HCEC 1CT (cell line): ENCODE data around the gene CFI.
A peak's percentile ranks its signal among the peaks of the same experiment; 100 is the strongest.

Experiments used
- DNase-seq: peaks from one replicate; pipeline ENCODE4 v3.0.0-alpha.2; 2017

Gene CFI

GRCh38 chr4:109729718-109730618 lies 71.8 kb downstream of the CFI start, which contains the start of gene PLA2G12A:
Gene PLA2G12A (minus strand): TSS chr4:109730070. CDS start chr4:109729809, 261 bp downstream.
- peak; percentile 37 for DNase-seq

- no peak for DNase-seq
Measured at GRCh38 chr4:109729117-109729717, 72.6 kb downstream of the CFI start.

- DNase-seq: no peak
Measured at GRCh38 chr4:109728385-109728784, 73.4 kb downstream of the CFI start.

GRCh38 chr4:109723110-109723509 lies 78.7 kb downstream of the CFI start:
- no peak for DNase-seq

- DNase-seq: no peak
Measured at GRCh38 chr4:109722357-109722756, 79.4 kb downstream of the CFI start.

GRCh38 chr4:109721033-109721432 lies 80.8 kb downstream of the CFI start:
- DNase-seq: peak; percentile 27

GRCh38 chr4:109719604-109720003 lies 82.2 kb downstream of the CFI start:
- no peak for DNase-seq

GRCh38 chr4:109718759-109719158 lies 83.0 kb downstream of the CFI start:
- no peak for DNase-seq

- DNase-seq: no peak
Measured at GRCh38 chr4:109713500-109713899, 88.3 kb downstream of the CFI start.

- DNase-seq: no peak
Measured at GRCh38 chr4:109708990-109709389, 92.8 kb downstream of the CFI start.

GRCh38 chr4:109708435-109708834 lies 93.4 kb downstream of the CFI start:
- DNase-seq: no peak

- DNase-seq: peak; percentile 2
Measured at GRCh38 chr4:109703664-109704361, 98.0 kb downstream of the CFI start.

- DNase-seq: peak; percentile 63
Measured at GRCh38 chr4:109702950-109703663, 98.7 kb downstream of the CFI start, which contains the start of gene CASP6. Gene CASP6 (minus strand): TSS chr4:109703445. CDS start chr4:109703395, 50 bp downstream.

- no peak for DNase-seq
Measured at GRCh38 chr4:109701566-109702410, 100.0 kb downstream of the CFI start.

GRCh38 chr4:109699553-109700225 lies 102.1 kb downstream of the CFI start:
- DNase-seq: no peak

- no peak for DNase-seq
Measured at GRCh38 chr4:109698656-109699055, 103.1 kb downstream of the CFI start.

GRCh38 chr4:109691411-109691920 lies 110.3 kb downstream of the CFI start:
- peak; percentile 2 for DNase-seq
